NOMO-1 treated with dmso at 0.1 percent for 144 hours (cell line): Measurements from ENCODE around the gene ITGA11.

Source experiments
- DNase-seq: peaks from one replicate; lab custom pipeline; 2025; ENCODE audit not compliant: unreplicated experiment; lab: John Stamatoyannopoulos, UW

Gene ITGA11

GRCh38 chr15:68271854-68272471 is 160.0 kb downstream of the ITGA11 start:
- DNase-seq, result no peak

- DNase-seq, result no peak
Measured at GRCh38 chr15:68268405-68268804, 163.6 kb downstream of the ITGA11 start.

- no peak for DNase-seq
Measured at GRCh38 chr15:68265674-68266073, 166.3 kb downstream of the ITGA11 start.

GRCh38 chr15:68265081-68265480 is 166.9 kb downstream of the ITGA11 start:
- no peak for DNase-seq

GRCh38 chr15:68264282-68264681 is 167.7 kb downstream of the ITGA11 start:
- DNase-seq, result no peak

GRCh38 chr15:68262514-68263356 is 169.2 kb downstream of the ITGA11 start:
- no peak for DNase-seq

- DNase-seq, result no peak
Measured at GRCh38 chr15:68261980-68262379, 170.0 kb downstream of the ITGA11 start.

- DNase-seq, result no peak
Measured at GRCh38 chr15:68261241-68261640, 170.7 kb downstream of the ITGA11 start.

GRCh38 chr15:68259883-68260282 is 172.1 kb downstream of the ITGA11 start:
- DNase-seq, result no peak

GRCh38 chr15:68258692-68259091 is 173.3 kb downstream of the ITGA11 start:
- DNase-seq, result no peak

GRCh38 chr15:68256675-68257450 is 175.1 kb downstream of the ITGA11 start:
- DNase-seq, result peak; percentile 88

- peak; percentile 61 for DNase-seq
Measured at GRCh38 chr15:68252925-68253534, 178.9 kb downstream of the ITGA11 start.

- no peak for DNase-seq
Measured at GRCh38 chr15:68249058-68249713, 182.8 kb downstream of the ITGA11 start.
